GM20000 (cell line): ENCODE measurements around the gene ANKRD55.

Experiments used
- DNase-seq: peaks from one replicate; pipeline ENCODE4 v3.0.0; 2012; ENCODE audit warnings: low spot score
- TF ChIP-seq, protein P1 (sequence below): IDR thresholded peaks from 2 replicates; pipeline ENCODE4 v1.5.1; 2012; ENCODE audit warnings: mild to moderate bottlenecking, control low read depth; ENCODE audit errors: extremely low read depth, missing control alignments

ANKRD55 gene

DNA sequence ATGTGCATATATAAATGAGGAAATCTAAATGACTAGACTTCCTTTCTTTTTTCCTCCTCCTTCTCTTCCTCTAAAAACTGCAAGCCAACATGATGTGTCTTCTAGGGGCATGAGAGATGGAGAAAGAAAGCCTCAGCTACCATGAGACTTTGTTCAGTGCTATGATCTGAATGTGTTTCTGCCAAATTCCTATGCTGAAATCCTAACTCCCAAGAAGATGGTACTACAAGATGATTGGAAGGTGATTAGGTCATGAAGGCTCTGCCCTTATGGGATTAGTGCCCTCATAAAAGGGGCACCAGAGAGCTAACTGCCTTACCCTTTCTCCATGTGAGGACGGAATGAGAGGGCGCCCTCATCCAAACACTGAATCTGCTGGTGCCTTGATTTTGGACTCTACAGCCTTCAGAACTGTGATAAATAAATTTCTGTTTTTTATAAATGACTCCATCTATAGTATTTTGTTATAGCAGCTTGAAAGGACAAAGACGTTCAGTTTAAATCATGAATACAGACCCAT lies 166.1 kb downstream of the ANKRD55 start:
- TF ChIP-seq, protein P1, sequence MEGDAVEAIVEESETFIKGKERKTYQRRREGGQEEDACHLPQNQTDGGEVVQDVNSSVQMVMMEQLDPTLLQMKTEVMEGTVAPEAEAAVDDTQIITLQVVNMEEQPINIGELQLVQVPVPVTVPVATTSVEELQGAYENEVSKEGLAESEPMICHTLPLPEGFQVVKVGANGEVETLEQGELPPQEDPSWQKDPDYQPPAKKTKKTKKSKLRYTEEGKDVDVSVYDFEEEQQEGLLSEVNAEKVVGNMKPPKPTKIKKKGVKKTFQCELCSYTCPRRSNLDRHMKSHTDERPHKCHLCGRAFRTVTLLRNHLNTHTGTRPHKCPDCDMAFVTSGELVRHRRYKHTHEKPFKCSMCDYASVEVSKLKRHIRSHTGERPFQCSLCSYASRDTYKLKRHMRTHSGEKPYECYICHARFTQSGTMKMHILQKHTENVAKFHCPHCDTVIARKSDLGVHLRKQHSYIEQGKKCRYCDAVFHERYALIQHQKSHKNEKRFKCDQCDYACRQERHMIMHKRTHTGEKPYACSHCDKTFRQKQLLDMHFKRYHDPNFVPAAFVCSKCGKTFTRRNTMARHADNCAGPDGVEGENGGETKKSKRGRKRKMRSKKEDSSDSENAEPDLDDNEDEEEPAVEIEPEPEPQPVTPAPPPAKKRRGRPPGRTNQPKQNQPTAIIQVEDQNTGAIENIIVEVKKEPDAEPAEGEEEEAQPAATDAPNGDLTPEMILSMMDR: no peak
- no peak for DNase-seq

DNA sequence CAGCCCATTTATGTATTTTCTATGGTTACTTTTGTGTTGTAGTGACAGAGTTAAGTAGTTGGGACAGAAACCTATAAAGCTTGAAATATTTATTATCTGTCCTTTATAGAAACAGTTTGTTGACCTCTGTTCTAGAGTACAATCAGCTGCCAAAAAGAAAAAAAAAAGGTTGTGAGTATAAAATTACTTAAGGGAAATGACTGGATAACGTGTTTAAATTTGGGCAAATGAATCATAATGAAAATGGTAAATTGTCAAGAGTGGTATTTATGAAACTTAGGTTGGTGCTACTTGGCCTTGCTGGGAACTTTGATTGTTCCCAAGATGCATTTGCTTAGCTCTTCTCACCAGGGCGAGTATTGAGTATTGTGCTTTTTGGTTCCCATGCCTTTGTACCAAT lies 168.1 kb downstream of the ANKRD55 start:
- TF ChIP-seq, protein P1: no peak
- DNase-seq: no peak

DNA sequence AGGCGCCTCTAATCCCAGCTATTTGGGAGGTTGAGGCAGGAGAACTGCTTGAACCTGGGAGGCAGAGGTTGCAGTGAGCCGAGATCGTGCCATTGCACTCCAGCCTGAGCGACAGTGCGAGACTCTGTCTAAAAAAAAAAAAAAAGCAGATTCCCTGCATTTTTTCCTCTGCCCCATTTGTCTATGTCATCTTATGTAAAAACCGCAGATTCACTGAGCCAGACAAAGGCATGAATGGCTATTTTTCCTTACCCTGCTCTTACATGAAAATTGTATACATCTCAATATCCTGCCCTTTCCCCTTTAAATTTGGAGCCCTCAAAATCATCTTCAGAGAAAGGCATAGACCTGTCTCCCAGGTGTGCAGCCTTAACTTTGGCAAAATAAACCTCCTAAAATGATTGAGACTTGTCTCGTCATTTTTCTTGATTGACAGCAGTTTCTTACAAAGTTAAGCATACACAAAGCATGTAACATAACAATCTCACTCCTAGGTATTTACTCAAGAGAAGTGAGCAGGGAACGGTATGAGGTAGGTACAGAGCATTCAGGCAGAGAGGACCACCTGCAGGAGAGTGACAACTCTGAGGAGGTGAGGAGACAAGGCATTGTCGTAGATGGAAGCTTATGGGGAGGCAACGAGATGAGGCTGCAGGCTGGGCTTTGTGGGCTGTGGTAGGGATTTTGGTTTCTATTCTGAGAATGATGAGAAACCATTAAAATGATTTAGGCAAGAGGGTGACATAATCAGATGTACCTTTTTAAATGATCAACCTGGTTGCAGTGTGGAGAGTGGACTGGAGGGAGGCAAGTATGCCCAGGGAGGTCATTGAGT lies 172.6 kb downstream of the ANKRD55 start:
- TF ChIP-seq, protein P1: no peak
- DNase-seq: no peak

DNA sequence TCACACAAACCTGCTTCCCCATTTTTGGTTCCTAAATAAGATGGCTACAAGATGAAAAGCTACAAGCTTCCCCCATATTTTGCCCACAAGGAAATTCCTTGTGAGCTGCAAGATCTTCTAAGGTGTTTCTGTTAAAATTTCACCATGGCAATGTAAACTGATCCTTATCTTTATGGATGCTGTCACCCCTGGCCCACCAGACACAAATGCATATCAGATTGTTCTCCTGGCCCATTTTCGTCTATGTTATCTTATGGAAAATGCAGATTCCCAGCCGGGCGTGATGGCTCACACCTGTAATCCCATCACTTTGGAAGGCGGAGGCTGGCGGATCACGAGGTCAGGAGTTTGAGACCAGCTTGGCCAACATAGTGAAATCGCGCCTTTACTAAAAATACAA lies 173.3 kb downstream of the ANKRD55 start:
- TF ChIP-seq, protein P1: no peak
- no peak for DNase-seq

DNA sequence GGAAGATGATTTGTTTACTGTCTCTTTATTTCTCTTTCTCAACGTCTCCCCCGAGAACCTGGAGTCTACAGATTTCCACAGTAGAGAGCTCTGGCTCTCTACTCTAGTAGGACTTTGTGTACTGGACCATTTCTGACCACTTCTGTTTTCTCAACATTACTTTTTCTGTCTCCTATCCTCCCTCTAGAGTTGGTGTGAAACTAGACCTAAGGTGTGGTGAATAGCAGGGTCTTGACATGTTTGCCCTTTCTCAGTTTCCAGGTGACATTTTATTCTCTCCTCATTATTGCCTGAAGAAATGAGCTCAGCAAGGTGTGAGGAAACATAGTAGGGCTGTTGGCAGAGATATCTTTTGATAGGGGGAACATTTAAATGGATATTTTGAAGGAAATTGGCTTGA lies 176.3 kb downstream of the ANKRD55 start:
- TF ChIP-seq, protein P1: no peak

DNA sequence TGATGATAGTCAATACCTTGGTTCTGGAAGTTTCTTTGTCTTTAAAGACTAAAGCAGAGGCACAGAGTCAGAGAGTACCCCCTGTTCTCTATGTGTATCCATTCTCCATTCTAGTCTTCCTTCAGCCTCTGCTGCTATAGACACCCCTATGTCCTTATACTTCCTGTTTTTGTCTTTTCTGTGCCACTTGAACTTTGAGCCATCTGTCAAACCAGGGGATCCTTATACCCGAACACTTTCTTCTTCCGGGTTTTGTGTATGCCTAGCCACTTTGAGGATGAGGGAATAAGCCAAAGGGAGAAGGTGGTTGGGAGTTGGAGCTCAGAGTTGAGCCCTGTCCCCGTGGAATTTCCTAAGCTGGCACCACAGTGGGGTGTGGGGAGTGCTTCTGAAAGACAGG lies 177.3 kb downstream of the ANKRD55 start:
- no peak for DNase-seq
- TF ChIP-seq, protein P1: no peak

More for the DNA sequence above, 176.3 kb downstream of the ANKRD55 start:
- DNase-seq: no peak

DNA sequence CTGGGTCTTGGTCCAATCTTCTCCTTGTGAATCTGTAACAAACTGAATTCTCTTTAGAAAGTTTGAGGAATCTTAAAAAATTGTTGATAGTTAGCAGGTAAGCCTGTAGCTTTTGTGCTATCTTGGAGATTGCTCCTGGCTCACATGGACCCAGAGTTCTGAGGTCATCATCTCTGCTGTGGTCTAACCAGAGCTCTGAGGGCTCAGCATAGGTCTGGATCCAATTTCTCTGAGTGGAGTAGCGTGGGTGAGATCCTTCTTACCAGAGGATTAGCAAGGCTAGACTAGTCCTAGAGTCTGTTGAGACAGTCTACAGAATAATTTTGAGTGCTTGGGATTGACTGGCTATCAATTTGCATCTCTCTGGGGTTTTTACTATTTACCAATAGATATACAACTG lies 177.8 kb downstream of the ANKRD55 start:
- TF ChIP-seq, protein P1: no peak
- DNase-seq: no peak
